ENCODE results near the gene LIN52. TPM values are rescaled to one million over a fixed set of nuclear protein-coding genes. Genes with fewer than 3 reads are reported as not detected.

LIN52 gene
- total and polyA plus RNA-seq, 2 of the 8 experiments (the other 6 are each of a cell fraction or from before 2014, with no cell fraction given) = 6.8 to 11.6 TPM

DNA sequence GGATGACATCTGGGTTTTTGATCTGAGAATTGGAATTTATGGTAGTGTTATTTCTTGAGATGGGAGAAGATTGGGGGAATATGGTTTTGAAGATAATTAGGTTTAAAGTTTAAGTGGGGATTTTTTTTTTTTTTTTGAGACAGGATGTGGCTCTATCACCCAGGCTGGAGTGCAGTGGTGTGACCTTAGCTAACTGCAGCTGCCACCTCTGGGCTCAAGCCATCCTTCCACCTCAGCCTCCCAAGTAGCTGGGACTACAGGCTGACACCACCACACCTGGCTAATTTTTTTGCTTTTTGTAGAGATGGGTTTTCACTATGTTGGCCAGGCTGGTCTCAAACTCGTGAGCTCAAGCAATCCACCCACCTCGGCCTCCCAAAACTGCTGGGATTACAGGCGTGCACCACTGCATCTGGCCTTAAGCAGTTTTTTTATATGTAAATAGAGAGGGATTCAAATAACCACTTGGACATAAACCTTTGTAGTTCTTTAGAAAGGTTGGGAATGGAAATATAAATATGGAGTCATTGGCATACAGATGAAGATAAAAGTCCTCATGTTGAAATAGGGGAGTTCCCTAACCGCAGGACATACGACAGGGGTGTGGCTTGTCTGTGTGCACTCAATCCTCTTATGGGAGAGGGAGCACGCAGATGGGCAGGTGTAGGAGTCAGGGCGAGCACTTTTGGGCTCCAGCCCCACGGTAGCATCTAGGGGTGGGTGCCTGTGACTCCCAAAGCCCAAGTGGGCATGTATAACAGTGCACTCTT lies 4.7 kb downstream of the LIN52 start (continued):
- TF ChIP-seq, protein P1, sequence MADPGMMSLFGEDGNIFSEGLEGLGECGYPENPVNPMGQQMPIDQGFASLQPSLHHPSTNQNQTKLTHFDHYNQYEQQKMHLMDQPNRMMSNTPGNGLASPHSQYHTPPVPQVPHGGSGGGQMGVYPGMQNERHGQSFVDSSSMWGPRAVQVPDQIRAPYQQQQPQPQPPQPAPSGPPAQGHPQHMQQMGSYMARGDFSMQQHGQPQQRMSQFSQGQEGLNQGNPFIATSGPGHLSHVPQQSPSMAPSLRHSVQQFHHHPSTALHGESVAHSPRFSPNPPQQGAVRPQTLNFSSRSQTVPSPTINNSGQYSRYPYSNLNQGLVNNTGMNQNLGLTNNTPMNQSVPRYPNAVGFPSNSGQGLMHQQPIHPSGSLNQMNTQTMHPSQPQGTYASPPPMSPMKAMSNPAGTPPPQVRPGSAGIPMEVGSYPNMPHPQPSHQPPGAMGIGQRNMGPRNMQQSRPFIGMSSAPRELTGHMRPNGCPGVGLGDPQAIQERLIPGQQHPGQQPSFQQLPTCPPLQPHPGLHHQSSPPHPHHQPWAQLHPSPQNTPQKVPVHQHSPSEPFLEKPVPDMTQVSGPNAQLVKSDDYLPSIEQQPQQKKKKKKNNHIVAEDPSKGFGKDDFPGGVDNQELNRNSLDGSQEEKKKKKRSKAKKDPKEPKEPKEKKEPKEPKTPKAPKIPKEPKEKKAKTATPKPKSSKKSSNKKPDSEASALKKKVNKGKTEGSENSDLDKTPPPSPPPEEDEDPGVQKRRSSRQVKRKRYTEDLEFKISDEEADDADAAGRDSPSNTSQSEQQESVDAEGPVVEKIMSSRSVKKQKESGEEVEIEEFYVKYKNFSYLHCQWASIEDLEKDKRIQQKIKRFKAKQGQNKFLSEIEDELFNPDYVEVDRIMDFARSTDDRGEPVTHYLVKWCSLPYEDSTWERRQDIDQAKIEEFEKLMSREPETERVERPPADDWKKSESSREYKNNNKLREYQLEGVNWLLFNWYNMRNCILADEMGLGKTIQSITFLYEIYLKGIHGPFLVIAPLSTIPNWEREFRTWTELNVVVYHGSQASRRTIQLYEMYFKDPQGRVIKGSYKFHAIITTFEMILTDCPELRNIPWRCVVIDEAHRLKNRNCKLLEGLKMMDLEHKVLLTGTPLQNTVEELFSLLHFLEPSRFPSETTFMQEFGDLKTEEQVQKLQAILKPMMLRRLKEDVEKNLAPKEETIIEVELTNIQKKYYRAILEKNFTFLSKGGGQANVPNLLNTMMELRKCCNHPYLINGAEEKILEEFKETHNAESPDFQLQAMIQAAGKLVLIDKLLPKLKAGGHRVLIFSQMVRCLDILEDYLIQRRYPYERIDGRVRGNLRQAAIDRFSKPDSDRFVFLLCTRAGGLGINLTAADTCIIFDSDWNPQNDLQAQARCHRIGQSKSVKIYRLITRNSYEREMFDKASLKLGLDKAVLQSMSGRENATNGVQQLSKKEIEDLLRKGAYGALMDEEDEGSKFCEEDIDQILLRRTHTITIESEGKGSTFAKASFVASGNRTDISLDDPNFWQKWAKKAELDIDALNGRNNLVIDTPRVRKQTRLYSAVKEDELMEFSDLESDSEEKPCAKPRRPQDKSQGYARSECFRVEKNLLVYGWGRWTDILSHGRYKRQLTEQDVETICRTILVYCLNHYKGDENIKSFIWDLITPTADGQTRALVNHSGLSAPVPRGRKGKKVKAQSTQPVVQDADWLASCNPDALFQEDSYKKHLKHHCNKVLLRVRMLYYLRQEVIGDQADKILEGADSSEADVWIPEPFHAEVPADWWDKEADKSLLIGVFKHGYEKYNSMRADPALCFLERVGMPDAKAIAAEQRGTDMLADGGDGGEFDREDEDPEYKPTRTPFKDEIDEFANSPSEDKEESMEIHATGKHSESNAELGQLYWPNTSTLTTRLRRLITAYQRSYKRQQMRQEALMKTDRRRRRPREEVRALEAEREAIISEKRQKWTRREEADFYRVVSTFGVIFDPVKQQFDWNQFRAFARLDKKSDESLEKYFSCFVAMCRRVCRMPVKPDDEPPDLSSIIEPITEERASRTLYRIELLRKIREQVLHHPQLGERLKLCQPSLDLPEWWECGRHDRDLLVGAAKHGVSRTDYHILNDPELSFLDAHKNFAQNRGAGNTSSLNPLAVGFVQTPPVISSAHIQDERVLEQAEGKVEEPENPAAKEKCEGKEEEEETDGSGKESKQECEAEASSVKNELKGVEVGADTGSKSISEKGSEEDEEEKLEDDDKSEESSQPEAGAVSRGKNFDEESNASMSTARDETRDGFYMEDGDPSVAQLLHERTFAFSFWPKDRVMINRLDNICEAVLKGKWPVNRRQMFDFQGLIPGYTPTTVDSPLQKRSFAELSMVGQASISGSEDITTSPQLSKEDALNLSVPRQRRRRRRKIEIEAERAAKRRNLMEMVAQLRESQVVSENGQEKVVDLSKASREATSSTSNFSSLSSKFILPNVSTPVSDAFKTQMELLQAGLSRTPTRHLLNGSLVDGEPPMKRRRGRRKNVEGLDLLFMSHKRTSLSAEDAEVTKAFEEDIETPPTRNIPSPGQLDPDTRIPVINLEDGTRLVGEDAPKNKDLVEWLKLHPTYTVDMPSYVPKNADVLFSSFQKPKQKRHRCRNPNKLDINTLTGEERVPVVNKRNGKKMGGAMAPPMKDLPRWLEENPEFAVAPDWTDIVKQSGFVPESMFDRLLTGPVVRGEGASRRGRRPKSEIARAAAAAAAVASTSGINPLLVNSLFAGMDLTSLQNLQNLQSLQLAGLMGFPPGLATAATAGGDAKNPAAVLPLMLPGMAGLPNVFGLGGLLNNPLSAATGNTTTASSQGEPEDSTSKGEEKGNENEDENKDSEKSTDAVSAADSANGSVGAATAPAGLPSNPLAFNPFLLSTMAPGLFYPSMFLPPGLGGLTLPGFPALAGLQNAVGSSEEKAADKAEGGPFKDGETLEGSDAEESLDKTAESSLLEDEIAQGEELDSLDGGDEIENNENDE (IDR thresholded peaks at IDR 0.05; ENCODE audit: insufficient replicate concordance, low read length) = no peak
- TF ChIP-seq YY1 (IDR thresholded peaks at IDR 0.05; ENCODE audit: low read depth, low read length) (no peak), CTBP2 (IDR thresholded peaks at IDR 0.05; ENCODE audit: borderline replicate concordance, insufficient read depth, insufficient read length, low read length) (no peak), SRF (IDR thresholded peaks at IDR 0.05; ENCODE audit: low read depth, low read length) (no peak), KDM4A (IDR thresholded peaks at IDR 0.05; ENCODE audit: low read depth, low read length, severe bottlenecking) (no peak)

Measured in H1 (cell line).